HS-27A (cell line): ENCODE results near the gene TNFRSF6B.
"Not testable (repeated sequence)": the region's sequence is repeated elsewhere in the genome, so short reads cannot be mapped to it uniquely, and the experiment has no call there.

Experiments
- DNase-seq: peaks from one replicate; pipeline ENCODE4 v3.0.0-alpha.2; 2012; ENCODE audit warnings: low read depth, missing footprints

Gene TNFRSF6B

GRCh38 chr20:63709149-63709527 lies 12.7 kb downstream of the TNFRSF6B start:
- no peak for DNase-seq

GRCh38 chr20:63711085-63711645 lies 14.7 kb downstream of the TNFRSF6B start:
- no peak for DNase-seq

GRCh38 chr20:63712191-63712590 lies 15.7 kb downstream of the TNFRSF6B start:
- no peak for DNase-seq

- no peak for DNase-seq
Observed at GRCh38 chr20:63714858-63715257, 18.4 kb downstream of the TNFRSF6B start.

- no peak for DNase-seq
Observed at GRCh38 chr20:63718996-63719395, 22.5 kb downstream of the TNFRSF6B start.

- not testable (repeated sequence) for DNase-seq
Observed at GRCh38 chr20:63722967-63723622, 26.6 kb downstream of the TNFRSF6B start.

- not testable (repeated sequence) for DNase-seq
Observed at GRCh38 chr20:63730189-63730733, 33.8 kb downstream of the TNFRSF6B start.

GRCh38 chr20:63731410-63731809 lies 35.0 kb downstream of the TNFRSF6B start:
- no peak for DNase-seq

- DNase-seq: no peak
Observed at GRCh38 chr20:63732118-63733095, 36.0 kb downstream of the TNFRSF6B start.

- DNase-seq: no peak
Observed at GRCh38 chr20:63733117-63733516, 36.7 kb downstream of the TNFRSF6B start.

- DNase-seq: no peak
Observed at GRCh38 chr20:63733579-63734081, 37.2 kb downstream of the TNFRSF6B start.

GRCh38 chr20:63734111-63734945 lies 37.9 kb downstream of the TNFRSF6B start:
- no peak for DNase-seq

- DNase-seq: no peak
Observed at GRCh38 chr20:63734946-63735858, 38.8 kb downstream of the TNFRSF6B start.

- DNase-seq: no peak
Observed at GRCh38 chr20:63735859-63736718, 39.6 kb downstream of the TNFRSF6B start, which contains the start of gene LIME1. Gene LIME1 (plus strand): TSS chr20:63736664. CDS start chr20:63737550, 886 bp downstream.

GRCh38 chr20:63736893-63737694 lies 40.6 kb downstream of the TNFRSF6B start:
- DNase-seq: no peak

GRCh38 chr20:63737695-63737944 lies 41.2 kb downstream of the TNFRSF6B start:
- DNase-seq: no peak

GRCh38 chr20:63737945-63738686 lies 41.7 kb downstream of the TNFRSF6B start:
- no peak for DNase-seq

- no peak for DNase-seq
Observed at GRCh38 chr20:63738687-63739129, 42.3 kb downstream of the TNFRSF6B start.
